Muscle of leg (tissue), 11 donors: ENCODE measurements around the gene ATG13. TPM values are rescaled to one million over a fixed set of nuclear protein-coding genes. Genes with fewer than 3 reads are reported as not detected.

Source experiments
- DNase-seq: peaks from one replicate; pipeline ENCODE4 v3.0.0; 2013
- H3K27ac ChIP-seq: one replicate; pipeline ENCODE4 v1.5.1; 2013; ENCODE audit warnings: mild to moderate bottlenecking, low read length, control low read depth
- H3K27me3 ChIP-seq: one replicate; pipeline ENCODE4 v1.6.1; 2013; ENCODE audit warnings: low read length; ENCODE audit not compliant: control insufficient read depth, insufficient read depth
- H3K36me3 ChIP-seq: one replicate; pipeline ENCODE4 v1.6.1; 2013; ENCODE audit warnings: low read length; ENCODE audit not compliant: control insufficient read depth, insufficient read depth
- H3K4me1 ChIP-seq: one replicate; pipeline ENCODE4 v1.6.1; 2013; ENCODE audit warnings: low read length; ENCODE audit not compliant: control insufficient read depth, insufficient read depth
- H3K4me3 ChIP-seq: one replicate; pipeline ENCODE4 v1.5.1; 2013; ENCODE audit warnings: low read length, control low read depth
- H3K9me3 ChIP-seq: replicated peaks from 2 replicates; pipeline ENCODE4 v1.6.1; 2013; ENCODE audit warnings: low read depth, low read length; ENCODE audit not compliant: control insufficient read depth
- WGBS: methylation state at CpG from one replicate; pipeline ENCODE4 v1.1.5; 2013; ENCODE audit warnings: missing lambda C conversion rate; ENCODE audit not compliant: insufficient coverage; 5-methylcytosine and 5-hydroxymethylcytosine counted together
- polyA plus RNA-seq, 8 donors: library from polyadenylated mRNA; unstranded; fragments of 120-200 nt; gene quantifications; one replicate each; pipeline versions ENCODE4 v1.2.1 to v1.2.3, GENCODE V29; 2013; ENCODE audit warnings: inconsistent platforms in 1 of 8, low replicate concordance in 1 of 8; ENCODE audit not compliant: insufficient read length in 8 of 8, insufficient read depth in 1 of 8
- total RNA-seq: library from RNA; stranded (reverse); fragments of 120-200 nt; gene quantifications from one replicate; pipeline ENCODE4 v1.2.4, GENCODE V29; 2013

ATG13 gene
- total and polyA plus RNA-seq, 9 donors = 20.3 to 38.6 (median 34.5) TPM

DNA sequence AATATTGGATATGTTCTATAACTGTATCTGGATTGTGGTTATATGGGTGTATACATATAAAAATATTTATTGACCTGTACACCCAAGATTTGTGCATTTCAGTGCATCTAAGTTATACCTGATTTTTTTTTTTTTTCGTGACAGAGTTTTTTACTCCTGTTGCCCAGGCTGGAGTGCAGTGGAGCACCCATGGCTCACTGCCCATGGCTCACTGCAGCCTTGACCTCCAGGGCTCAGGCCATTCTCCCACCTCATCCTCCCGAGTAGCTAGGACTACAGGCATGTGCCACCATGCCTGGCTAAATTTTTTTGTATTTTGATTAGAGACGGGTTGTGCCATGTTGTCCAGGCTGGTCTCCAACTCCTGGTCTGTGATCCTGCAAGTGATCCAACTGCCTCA, 24.3 kb downstream of the ATG13 start:
- Histone ChIP-seq H3K9me3 (no peaks in the 10 kb centered on the region), H3K4me1 (no peaks in the 10 kb centered on the region), H3K27me3 (no peaks in the 10 kb centered on the region), H3K36me3 (peaks cover 26% of the 10 kb centered on the region), H3K27ac (no peak overlapping the region), H3K4me3 (no peak overlapping the region)
- no peak for DNase-seq
- WGBS = 88% methylated on average over 1 of the region's 3 CpGs

DNA sequence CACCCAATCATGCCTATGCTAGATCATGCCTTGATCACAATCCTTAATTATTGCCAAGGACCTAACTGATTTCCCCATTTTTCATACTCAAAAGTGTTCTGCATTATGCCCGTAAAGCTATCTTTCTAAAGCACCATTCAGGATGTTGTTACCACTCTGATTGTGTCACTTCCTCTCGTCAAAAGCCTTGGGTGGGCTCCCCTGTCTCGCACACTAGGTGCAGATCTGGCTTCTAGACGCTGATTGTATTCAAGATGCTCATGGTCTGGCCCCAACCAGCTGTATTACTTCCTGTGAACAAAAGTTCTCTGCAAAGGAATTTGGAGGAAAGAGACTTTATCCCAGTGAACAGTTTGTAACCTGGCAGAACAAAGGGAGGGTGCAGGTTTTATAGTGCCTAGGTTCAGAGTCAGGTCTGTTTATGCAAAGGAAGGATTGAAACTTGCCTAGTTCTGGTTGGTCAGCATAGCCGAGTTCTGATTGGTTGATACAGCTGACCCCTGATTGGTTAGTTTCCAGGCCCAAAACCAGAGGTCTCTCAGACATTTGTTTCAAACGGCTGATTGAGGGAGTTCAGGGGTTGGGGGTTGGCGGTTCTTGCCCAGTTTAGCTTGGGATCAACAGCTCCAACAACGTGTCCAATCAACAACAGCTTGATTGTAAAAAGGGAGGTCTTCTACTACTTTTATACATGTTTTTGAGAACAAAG, 25.4 kb downstream of the ATG13 start:
- no peak for DNase-seq
- Histone ChIP-seq H3K4me3 (no peak overlapping the region), H3K9me3 (no peaks in the 10 kb centered on the region), H3K27me3 (no peaks in the 10 kb centered on the region), H3K4me1 (no peaks in the 10 kb centered on the region), H3K27ac (no peak overlapping the region), H3K36me3 (peaks cover 34% of the 10 kb centered on the region)
- WGBS = 93% methylated on average over 5 of the region's 8 CpGs

DNA sequence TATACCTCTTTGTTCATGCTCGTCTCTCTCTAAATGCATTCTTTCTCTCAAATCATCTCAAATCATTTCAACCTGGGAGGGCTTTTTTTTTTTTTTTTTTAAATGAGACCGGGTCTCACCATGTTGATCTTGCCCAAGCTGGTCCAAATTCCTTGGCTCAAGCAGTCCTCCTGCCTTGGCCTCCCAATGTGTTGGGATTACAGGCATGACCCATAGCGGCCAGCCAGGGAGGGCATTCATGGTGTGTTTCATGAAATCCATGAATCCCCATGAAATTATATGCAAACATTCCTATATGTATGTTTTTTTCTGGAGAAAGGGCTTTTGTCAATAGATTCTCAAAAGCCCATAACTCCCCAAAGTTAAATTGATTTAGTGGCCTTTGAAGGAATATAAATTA, 26.2 kb downstream of the ATG13 start:
- H3K4me3 ChIP-seq = no peak overlapping the region
- H3K36me3 ChIP-seq = peaks cover 36% of the 10 kb centered on the region
- WGBS = no CpG with 5 or more reads among the region's 3 CpGs

DNA sequence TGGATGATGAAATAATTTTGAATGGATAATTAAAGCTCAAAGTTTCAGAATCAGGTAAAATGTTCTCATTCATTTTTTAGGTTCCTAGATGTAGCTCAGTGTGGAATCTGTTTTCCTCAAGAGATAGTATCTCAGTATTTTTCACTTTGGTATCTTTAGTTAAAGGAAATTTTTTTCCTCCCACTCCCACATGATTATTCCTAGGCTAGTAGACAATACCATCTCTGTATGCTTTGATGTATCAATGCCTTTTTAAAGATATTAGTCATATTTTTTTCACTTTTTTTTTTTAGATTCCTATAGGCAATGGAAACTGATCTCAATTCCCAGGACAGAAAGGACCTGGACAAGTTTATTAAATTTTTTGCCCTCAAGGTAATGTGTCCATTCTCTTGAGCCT, 26.6 kb downstream of the ATG13 start:
- Histone ChIP-seq H3K36me3 (peaks cover 36% of the 10 kb centered on the region), H3K4me1 (peaks cover under 1% of the 10 kb centered on the region), H3K4me3 (no peak overlapping the region), H3K27ac (no peak overlapping the region), H3K27me3 (no peaks in the 10 kb centered on the region), H3K9me3 (no peaks in the 10 kb centered on the region)
- no peak for DNase-seq

More for the DNA sequence above, 26.2 kb downstream of the ATG13 start:
- no peaks in the 10 kb centered on the region for H3K9me3 ChIP-seq
- no peak overlapping the region for H3K27ac ChIP-seq
- no peaks in the 10 kb centered on the region for H3K4me1 ChIP-seq
- DNase-seq = no peak
- H3K27me3 ChIP-seq = no peaks in the 10 kb centered on the region

DNA sequence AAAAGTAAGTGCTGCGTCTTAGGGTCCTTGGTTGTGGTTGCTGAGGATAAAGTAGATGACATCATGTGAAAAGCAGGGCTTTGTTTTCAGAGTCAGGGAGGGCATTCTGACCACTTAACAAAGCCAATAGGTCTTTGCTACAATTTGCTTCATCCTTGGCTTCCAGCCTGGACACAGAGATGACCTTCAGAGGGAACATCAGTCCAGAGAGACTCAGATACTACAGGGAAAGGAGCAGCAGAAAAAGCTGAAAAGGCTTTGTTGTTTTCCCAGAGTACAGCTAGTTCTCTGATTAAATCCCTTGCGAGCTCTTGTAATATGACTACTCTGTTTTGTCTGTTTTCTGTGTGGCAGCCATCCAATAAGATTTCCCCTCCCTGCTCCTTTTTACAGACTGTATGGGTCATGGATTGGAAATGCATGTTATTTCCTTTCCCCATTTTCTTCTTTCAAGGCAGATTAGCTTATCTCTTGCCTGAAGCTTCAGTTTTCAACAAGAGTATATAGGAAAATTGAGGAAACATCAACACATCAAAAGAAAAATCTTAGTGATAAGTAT, 31.9 kb downstream of the ATG13 start:
- 40% methylated on average over 1 of the region's 2 CpGs for WGBS
- peaks cover 2% of the 10 kb centered on the region for H3K4me1 ChIP-seq
- DNase-seq = peak; percentile 88

DNA sequence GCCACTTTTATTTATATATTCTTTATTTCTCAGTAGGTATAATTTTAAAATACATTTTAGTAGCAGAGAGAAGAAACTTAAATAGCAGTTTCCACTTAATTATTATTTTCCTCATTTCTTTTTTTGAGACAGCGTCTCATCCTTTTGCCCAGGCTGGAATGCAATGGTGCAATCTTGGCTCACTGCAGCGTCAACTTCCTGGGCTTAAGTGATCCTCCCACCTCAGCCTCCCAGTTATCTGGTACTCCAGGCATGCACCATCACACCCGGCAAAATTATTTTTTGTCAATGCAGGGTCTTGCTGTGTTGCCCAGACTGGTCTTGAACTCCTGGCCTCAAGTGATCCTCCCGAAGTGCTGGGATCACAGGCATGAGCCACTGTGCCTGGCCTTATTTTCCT, 38.3 kb downstream of the ATG13 start:
- no peaks in the 10 kb centered on the region for H3K9me3 ChIP-seq
- H3K4me3 ChIP-seq = no peak overlapping the region
- no peaks in the 10 kb centered on the region for H3K4me1 ChIP-seq
- WGBS = 97% methylated on average over 3 of the region's 4 CpGs
- DNase-seq = no peak
- no peak overlapping the region for H3K27ac ChIP-seq
- H3K27me3 ChIP-seq = no peaks in the 10 kb centered on the region
- peaks cover 59% of the 10 kb centered on the region for H3K36me3 ChIP-seq

More for the DNA sequence above, 31.9 kb downstream of the ATG13 start:
- Histone ChIP-seq H3K27me3 (no peaks in the 10 kb centered on the region), H3K4me3 (no peak overlapping the region), H3K27ac (peak overlapping the region; percentile 91), H3K36me3 (peaks cover 55% of the 10 kb centered on the region), H3K9me3 (no peaks in the 10 kb centered on the region)

DNA sequence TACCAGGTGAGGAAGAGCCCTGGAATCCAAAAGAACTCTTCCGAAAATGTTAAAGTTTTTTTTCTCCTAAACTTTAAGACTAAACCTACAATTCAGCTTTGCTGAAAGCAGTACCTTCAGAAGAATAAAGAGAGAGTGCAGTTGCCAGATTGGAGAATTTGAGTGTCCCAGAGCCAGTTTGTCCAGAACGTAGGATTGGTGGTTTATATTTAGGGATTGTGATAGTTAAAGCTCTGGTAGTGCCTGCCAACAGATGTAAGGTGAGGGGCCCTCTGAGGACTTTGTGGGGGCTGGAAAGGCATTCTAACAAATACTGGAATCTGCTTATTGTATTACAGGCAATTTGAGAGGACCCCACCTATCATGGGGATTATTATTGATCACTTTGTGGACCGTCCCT, 39.8 kb downstream of the ATG13 start:
- no peak for DNase-seq
- peaks cover 61% of the 10 kb centered on the region for H3K36me3 ChIP-seq
- H3K9me3 ChIP-seq = no peaks in the 10 kb centered on the region
- H3K4me3 ChIP-seq = no peak overlapping the region
- 62% methylated on average over 1 of the region's 3 CpGs for whole genome bisulfite sequencing
- H3K27me3 ChIP-seq = no peaks in the 10 kb centered on the region
- no peaks in the 10 kb centered on the region for H3K4me1 ChIP-seq
- no peak overlapping the region for H3K27ac ChIP-seq

DNA sequence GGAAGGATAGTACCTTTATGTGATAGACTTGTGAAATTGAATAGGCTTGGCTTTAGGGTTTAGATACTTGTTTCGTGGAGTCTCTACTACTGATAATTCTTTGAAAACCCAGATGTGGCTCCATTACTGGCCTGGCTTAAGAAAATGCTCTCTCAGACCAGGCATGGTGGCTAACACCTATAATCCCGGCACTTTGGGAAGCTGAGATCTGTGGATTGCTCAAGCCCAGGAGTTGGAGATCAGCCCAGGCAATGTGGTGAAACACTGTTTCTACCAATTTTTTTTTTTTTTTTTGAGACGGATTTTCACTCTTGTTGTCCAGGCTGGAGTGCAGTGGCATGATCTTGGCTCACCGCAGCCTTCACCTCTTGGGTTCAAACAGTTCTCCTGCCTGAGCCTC, 40.9 kb downstream of the ATG13 start:
- H3K27ac ChIP-seq = no peak overlapping the region
- H3K27me3 ChIP-seq = no peaks in the 10 kb centered on the region
- DNase-seq = no peak
- H3K4me1 ChIP-seq = no peaks in the 10 kb centered on the region
- H3K9me3 ChIP-seq = no peaks in the 10 kb centered on the region
- no peak overlapping the region for H3K4me3 ChIP-seq
- WGBS = 100% methylated on average over 2 of the region's 4 CpGs
- H3K36me3 ChIP-seq = peaks cover 58% of the 10 kb centered on the region

DNA sequence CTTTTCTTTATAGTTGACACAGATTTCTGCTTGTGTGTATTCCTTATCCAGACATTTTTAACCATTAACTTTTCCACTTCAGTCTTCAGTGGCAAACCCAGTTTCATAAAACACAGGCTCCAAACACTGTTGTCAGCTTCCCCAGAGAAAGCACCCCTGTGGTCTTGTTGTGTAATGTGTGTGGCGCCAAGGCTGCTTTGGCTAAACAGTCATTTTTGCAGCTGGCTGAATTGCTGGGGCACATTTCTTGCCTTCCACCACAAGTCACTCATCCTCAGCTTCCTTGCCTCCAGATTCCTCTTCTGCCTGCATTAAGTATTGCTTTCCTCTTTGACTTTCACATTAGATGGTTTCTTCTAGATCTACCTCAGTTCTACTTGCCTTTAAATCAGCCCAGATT, 42.6 kb downstream of the ATG13 start:
- Histone ChIP-seq H3K27me3 (no peaks in the 10 kb centered on the region), H3K4me3 (no peak overlapping the region), H3K4me1 (no peaks in the 10 kb centered on the region), H3K9me3 (no peaks in the 10 kb centered on the region), H3K36me3 (peaks cover 66% of the 10 kb centered on the region), H3K27ac (no peak overlapping the region)
- DNase-seq = no peak
- no CpG with 5 or more reads among the region's 1 CpG for WGBS

DNA sequence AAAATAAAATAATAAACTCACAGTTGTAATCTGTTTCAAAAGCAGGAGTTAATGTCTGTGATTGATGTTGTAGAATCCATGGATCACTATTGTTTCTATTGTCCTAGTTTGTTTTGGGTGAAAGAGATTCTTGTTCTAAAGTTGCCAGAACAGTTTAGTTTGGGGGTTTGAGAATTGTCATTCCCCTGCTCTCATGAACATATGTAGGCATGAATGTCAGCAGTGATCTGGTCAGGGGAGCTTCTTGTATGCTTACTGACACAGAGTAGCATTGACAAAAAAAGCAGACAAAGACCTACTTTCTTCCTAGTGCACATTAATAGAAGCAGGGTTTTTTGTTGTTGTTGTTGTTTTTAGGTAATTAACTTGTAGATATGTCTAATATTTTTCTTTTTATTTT, 44.5 kb downstream of the ATG13 start:
- Histone ChIP-seq H3K27ac (no peak overlapping the region), H3K9me3 (no peaks in the 10 kb centered on the region), H3K27me3 (no peaks in the 10 kb centered on the region), H3K36me3 (peaks cover 72% of the 10 kb centered on the region), H3K4me3 (no peak overlapping the region), H3K4me1 (no peaks in the 10 kb centered on the region)
- no peak for DNase-seq

DNA sequence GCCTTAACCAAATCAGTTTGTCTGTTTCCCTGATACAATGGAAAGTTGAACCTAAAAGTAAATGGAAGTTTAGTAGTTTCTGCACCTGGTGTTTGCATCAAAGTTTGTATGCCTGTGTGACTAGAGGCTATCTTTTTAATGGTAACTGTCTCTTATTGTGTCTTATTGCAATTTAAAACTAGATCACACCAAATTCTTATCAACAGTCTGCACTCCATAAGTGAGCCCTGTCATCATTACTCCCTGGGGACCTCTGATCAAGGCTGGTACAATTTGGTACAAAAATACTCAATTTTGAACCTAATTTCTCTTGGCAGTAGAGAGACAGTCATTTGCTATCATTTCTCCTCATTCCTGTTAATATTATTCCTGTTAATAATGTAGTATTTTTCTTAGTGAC, 45.0 kb downstream of the ATG13 start:
- H3K27ac ChIP-seq = no peak overlapping the region
- peaks cover 70% of the 10 kb centered on the region for H3K36me3 ChIP-seq

More for the DNA sequence above, 45.0 kb downstream of the ATG13 start:
- no peaks in the 10 kb centered on the region for H3K27me3 ChIP-seq
- no peak overlapping the region for H3K4me3 ChIP-seq
- DNase-seq = no peak
- H3K9me3 ChIP-seq = no peaks in the 10 kb centered on the region
- peaks cover 3% of the 10 kb centered on the region for H3K4me1 ChIP-seq
